Activated CD4-positive, alpha-beta T cell treated with anti-CD3 and anti-CD28 coated beads for 36 hours (primary cell): ENCODE data around the gene PIK3R6. TPM values are rescaled to one million over a fixed set of nuclear protein-coding genes. Genes with fewer than 3 reads are reported as not detected.
A peak's percentile ranks its signal among the peaks of the same experiment; 100 is the strongest.

ENCODE experiments used
- ATAC-seq: fragments of 200-7000 bp; cut with Tn5 transposase; one replicate; pipeline ENCODE4 v1.10.0; 2021; ENCODE audit warnings: mild to moderate bottlenecking, moderate library complexity
- CTCF ChIA-PET: fragments of 350-600 bp; sonication (Branson Sonifier 250); formaldehyde crosslinking; loops from one replicate; lab custom pipeline; 2021; ENCODE audit warnings: antibody characterized with exemption; lab: Charles Lee
- POLR2A ChIA-PET: fragments of 350-600 bp; sonication (Branson Sonifier 250); formaldehyde crosslinking; loops from one replicate; lab custom pipeline; 2021; ENCODE audit warnings: antibody characterized with exemption, inconsistent platforms; lab: Charles Lee
- DNase-seq: peaks from one replicate; pipeline ENCODE4 v3.0.0-alpha.2; 2020
- H3K27ac Mint-ChIP-seq: one replicate; pipeline ENCODE4 v1.8.0; 2021; ENCODE audit warnings: mixed read lengths
- H3K27me3 Mint-ChIP-seq: one replicate; pipeline ENCODE4 v1.8.0; 2021; ENCODE audit warnings: mixed read lengths
- H3K36me3 Mint-ChIP-seq: one replicate; pipeline ENCODE4 v1.8.0; 2021; ENCODE audit warnings: low read depth, mixed read lengths
- H3K4me1 Mint-ChIP-seq: one replicate; pipeline ENCODE4 v1.8.0; 2021; ENCODE audit warnings: mixed read lengths
- H3K4me3 Mint-ChIP-seq: one replicate; pipeline ENCODE4 v1.8.0; 2021; ENCODE audit warnings: mild to moderate bottlenecking, moderate library complexity, mixed read lengths
- H3K9me3 Mint-ChIP-seq: one replicate; pipeline ENCODE4 v1.8.0; 2021; ENCODE audit warnings: low read depth, mixed read lengths
- intact Hi-C, 2 experiments: fragments of 100-400 bp; cut with DNase I in 1 of 2; cut with micrococcal nuclease in 1 of 2; formaldehyde crosslinking; loops; one replicate each; pipeline versions ENCODE4 v1.14.2 to v1.15.1; 2022 to 2024; cut with DNase I, micrococcal nuclease
- total RNA-seq, 2 experiments: library from RNA; stranded (reverse); gene quantifications; one replicate each; pipeline ENCODE4 v1.2.3, GENCODE V29; 2021

Gene PIK3R6
- total RNA-seq, result 1 to 10 TPM in 1 of 2 experiments, under 1 TPM in 1; 0.96 to 1.8 TPM

- Mint-ChIP-seq H3K4me3 (peak within 1 kb of the TSS; percentile 66), H3K27me3 (no peaks in the 10 kb centered on the region), H3K27ac (peak within 1 kb of the TSS; percentile 59), H3K36me3 (no peaks in the 10 kb centered on the region), H3K9me3 (no peaks in the 10 kb centered on the region), H3K4me1 (peaks cover 29% of the 10 kb centered on the region)
- intact Hi-C loops, result no loop called here
- ATAC-seq (peak; percentile 56), DNase-seq (no peak)
- POLR2A ChIA-PET, result no interaction called here
- CTCF ChIA-PET, result interaction anchor here (0.6 to 1.0 kb wide), 3 partner anchors 34 to 131 kb away, joined by 3 read pairs; no protein-coding TSS in a partner anchor
Measured at GRCh38 chr17:8867361-8867981, at the start of gene PIK3R6. Gene PIK3R6 (minus strand): TSS chr17:8867674. CDS start chr17:8849794, 17,880 bp downstream.

DNA sequence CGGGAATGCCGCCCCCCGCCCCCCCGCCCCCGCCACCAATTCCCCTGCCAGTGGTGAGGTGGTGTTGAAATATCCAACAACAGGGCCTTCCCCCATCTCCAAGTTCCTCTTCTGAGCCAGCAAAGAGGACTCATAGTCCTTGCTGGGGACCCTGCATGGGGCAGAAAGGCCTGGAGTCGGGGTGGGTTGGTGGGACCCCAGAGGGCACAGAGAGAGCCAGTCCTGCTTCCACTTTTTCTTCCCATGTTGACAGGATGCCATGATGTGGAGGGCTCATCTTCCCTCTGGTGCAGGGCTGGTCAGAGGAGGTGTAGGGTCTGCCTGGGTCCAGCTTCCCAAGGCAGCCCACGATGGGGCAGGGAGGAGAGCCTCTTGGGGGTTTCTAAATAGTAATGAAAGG, 49.0 kb upstream of the PIK3R6 start:
- CTCF ChIA-PET, result interaction anchor here (1.1 to 1.5 kb wide), 2 partner anchors 21 to 46 kb away, joined by 3 to 7 read pairs; no protein-coding TSS in a partner anchor

DNA sequence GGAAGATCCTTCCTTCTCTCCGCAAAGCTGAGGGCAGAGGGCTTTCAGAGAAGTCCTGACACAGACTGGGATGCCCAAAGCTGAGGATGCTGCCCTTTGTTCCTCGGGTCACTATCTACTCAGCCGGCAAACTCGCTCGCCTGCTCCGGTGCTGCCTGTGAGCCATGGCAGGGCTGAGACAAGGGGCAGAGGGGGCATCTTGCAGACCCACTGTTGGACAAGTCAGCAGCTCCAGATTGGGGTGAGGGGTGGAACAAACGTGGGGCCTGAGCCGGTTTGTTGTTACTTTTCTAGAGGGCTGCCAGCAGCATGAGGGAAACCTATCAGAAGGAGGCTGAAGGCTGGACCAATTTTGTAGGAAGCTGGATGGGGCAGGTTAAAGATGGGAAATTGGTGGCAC, 47.1 kb upstream of the PIK3R6 start:
- ATAC-seq (no peak), DNase-seq (no peak)
- Mint-ChIP-seq H3K4me1 (peaks cover 23% of the 10 kb centered on the region), H3K27me3 (no peaks in the 10 kb centered on the region), H3K27ac (no peak overlapping the region), H3K36me3 (peaks cover 28% of the 10 kb centered on the region), H3K9me3 (peaks cover 2% of the 10 kb centered on the region), H3K4me3 (no peak overlapping the region)
- POLR2A ChIA-PET, result no interaction called here
- intact Hi-C loops, result no loop called here
- CTCF ChIA-PET, result interaction anchor here (0.5 to 4.4 kb wide), 4 partner anchors 13 to 126 kb away, joined by 3 to 16 read pairs (median 4); no protein-coding TSS in a partner anchor

More for the DNA sequence above, 49.0 kb upstream of the PIK3R6 start:
- Mint-ChIP-seq H3K27me3 (no peaks in the 10 kb centered on the region), H3K27ac (peak overlapping the region; percentile 55), H3K9me3 (peaks cover 6% of the 10 kb centered on the region), H3K36me3 (peaks cover 30% of the 10 kb centered on the region), H3K4me1 (peaks cover 28% of the 10 kb centered on the region), H3K4me3 (no peak overlapping the region)
- POLR2A ChIA-PET, result no interaction called here
- no peak for DNase-seq
- ATAC-seq, result no peak
- intact Hi-C loops, result loop anchor here in 1 of 2 experiments (5.0 kb wide), 1 partner anchor 36 kb away; no protein-coding TSS in a partner anchor

DNA sequence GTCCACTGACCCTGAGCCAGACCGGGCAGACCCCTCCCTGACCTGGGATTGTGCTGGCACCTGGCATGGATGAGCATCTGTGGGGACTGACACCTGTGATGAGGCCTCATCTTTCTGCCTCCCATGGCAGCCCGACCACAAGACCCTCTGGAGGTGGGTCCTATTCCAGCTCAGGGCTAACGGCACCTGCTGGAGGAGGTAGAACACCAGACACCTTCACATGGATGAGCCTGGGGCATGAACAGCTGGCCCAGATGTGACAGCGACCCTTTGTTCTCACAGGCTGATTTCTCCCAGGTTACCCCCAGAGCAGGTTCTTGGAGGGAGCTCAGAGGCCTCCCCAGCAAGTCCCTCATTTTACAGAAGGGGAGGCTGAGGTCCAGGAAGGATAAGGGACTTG, 46.4 kb upstream of the PIK3R6 start:
- H3K9me3 Mint-ChIP-seq, result peaks cover 2% of the 10 kb centered on the region
- intact Hi-C loops, result no loop called here
- peaks cover 23% of the 10 kb centered on the region for H3K36me3 Mint-ChIP-seq
- DNase-seq, result no peak
- POLR2A ChIA-PET, result no interaction called here
- no peaks in the 10 kb centered on the region for H3K27me3 Mint-ChIP-seq
- no peak overlapping the region for H3K27ac Mint-ChIP-seq
- ATAC-seq, result no peak
- peaks cover 22% of the 10 kb centered on the region for H3K4me1 Mint-ChIP-seq
- CTCF ChIA-PET, result interaction anchor here (0.7 to 4.4 kb wide), 3 partner anchors 12 to 84 kb away, joined by 3 to 16 read pairs (median 3); no protein-coding TSS in a partner anchor
- H3K4me3 Mint-ChIP-seq, result no peak overlapping the region

- H3K27me3 Mint-ChIP-seq, result no peaks in the 10 kb centered on the region
- peaks cover under 1% of the 10 kb centered on the region for H3K9me3 Mint-ChIP-seq
- no peak for ATAC-seq
- H3K4me1 Mint-ChIP-seq, result peaks cover 21% of the 10 kb centered on the region
- ChIA-PET POLR2A (interaction anchor here (0.5 kb wide), 1 partner anchor 537 kb away, joined by 3 read pairs; no protein-coding TSS in a partner anchor), CTCF (interaction anchor here (1.9 to 4.4 kb wide), 2 partner anchors 13 to 85 kb away, joined by 6 to 16 read pairs; no protein-coding TSS in a partner anchor)
- intact Hi-C loops, result no loop called here
- peaks cover 21% of the 10 kb centered on the region for H3K36me3 Mint-ChIP-seq
- peak overlapping the region; percentile 2 for H3K27ac Mint-ChIP-seq
- DNase-seq, result no peak
- H3K4me3 Mint-ChIP-seq, result no peak overlapping the region
Measured at GRCh38 chr17:8913091-8913490, 45.6 kb upstream of the PIK3R6 start.

- Mint-ChIP-seq H3K36me3 (peaks cover 19% of the 10 kb centered on the region), H3K27ac (peak overlapping the region; percentile 2), H3K4me3 (no peak overlapping the region), H3K4me1 (peaks cover 21% of the 10 kb centered on the region), H3K9me3 (no peaks in the 10 kb centered on the region), H3K27me3 (no peaks in the 10 kb centered on the region)
- DNase-seq (no peak), ATAC-seq (no peak)
- intact Hi-C loops, result no loop called here
- CTCF ChIA-PET, result interaction anchor here (0.7 to 4.4 kb wide), 3 partner anchors 13 to 86 kb away, joined by 3 to 16 read pairs (median 6); no protein-coding TSS in a partner anchor
- POLR2A ChIA-PET, result interaction anchor here (0.5 kb wide), 1 partner anchor 537 kb away, joined by 3 read pairs; no protein-coding TSS in a partner anchor
Measured at GRCh38 chr17:8912084-8912981, 44.9 kb upstream of the PIK3R6 start.

DNA sequence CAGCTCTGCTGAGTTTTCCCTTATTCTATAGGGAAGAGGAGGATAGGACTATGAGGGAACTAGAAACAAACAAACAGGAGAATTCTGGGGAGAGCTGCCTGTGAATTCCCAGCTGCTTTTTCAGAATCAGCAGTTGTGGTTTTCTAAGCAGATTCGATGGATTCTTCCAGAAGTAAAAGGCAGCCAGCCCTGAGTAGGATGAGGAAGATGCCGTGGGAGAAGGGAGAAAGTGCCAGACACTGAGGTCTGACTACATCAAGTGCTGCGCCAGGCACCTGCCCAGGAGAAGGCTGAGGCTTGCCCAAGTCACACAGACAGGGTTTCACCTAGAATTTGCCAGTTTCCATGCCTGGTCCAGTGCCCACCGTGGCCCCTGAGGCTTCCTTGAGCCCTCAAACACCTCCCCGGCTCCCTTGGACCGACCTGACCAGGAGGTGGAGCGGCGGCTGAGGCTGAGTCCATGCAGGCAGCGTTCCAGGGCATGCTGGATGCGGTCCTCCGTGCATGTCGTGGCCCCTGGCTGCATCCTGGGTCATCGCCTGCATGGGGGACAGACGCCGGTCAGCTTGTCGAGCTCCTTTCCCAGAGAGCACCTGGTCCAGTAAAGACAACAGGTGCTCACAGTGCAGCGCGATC, 43.6 kb upstream of the PIK3R6 start:
- ChIA-PET CTCF (interaction anchor here (0.6 to 4.4 kb wide), 4 partner anchors 12 to 1689 kb away, joined by 3 to 16 read pairs (median 3); no protein-coding TSS in a partner anchor), POLR2A (no interaction called here)
- no peak overlapping the region for H3K4me3 Mint-ChIP-seq
- intact Hi-C loops, result no loop called here
- peaks cover 14% of the 10 kb centered on the region for H3K36me3 Mint-ChIP-seq
- no peaks in the 10 kb centered on the region for H3K27me3 Mint-ChIP-seq
- no peaks in the 10 kb centered on the region for H3K9me3 Mint-ChIP-seq
- no peak for ATAC-seq
- DNase-seq, result no peak
- H3K27ac Mint-ChIP-seq, result no peak overlapping the region
- H3K4me1 Mint-ChIP-seq, result peaks cover 13% of the 10 kb centered on the region

GRCh38 chr17:8909586-8910270, 42.3 kb upstream of the PIK3R6 start:
- DNase-seq (no peak), ATAC-seq (peak; percentile 47)
- intact Hi-C loops, result no loop called here
- no peak overlapping the region for H3K4me3 Mint-ChIP-seq
- peaks cover 5% of the 10 kb centered on the region for H3K4me1 Mint-ChIP-seq
- H3K27ac Mint-ChIP-seq, result no peak overlapping the region
- ChIA-PET POLR2A (no interaction called here), CTCF (interaction anchor here (1.1 to 2.1 kb wide), 3 partner anchors 9 to 86 kb away, joined by 3 to 8 read pairs (median 3); no protein-coding TSS in a partner anchor)
- no peaks in the 10 kb centered on the region for H3K27me3 Mint-ChIP-seq
- peaks cover 17% of the 10 kb centered on the region for H3K36me3 Mint-ChIP-seq
- H3K9me3 Mint-ChIP-seq, result no peaks in the 10 kb centered on the region

GRCh38 chr17:8905331-8905730, 37.9 kb upstream of the PIK3R6 start:
- Mint-ChIP-seq H3K27ac (peak overlapping the region; percentile 58), H3K4me1 (peaks cover 19% of the 10 kb centered on the region), H3K4me3 (no peak overlapping the region), H3K27me3 (no peaks in the 10 kb centered on the region), H3K36me3 (peaks cover 38% of the 10 kb centered on the region), H3K9me3 (no peaks in the 10 kb centered on the region)
- DNase-seq, result no peak
- CTCF ChIA-PET, result no interaction called here
- intact Hi-C loops, result no loop called here
- POLR2A ChIA-PET, result no interaction called here
- no peak for ATAC-seq

DNA sequence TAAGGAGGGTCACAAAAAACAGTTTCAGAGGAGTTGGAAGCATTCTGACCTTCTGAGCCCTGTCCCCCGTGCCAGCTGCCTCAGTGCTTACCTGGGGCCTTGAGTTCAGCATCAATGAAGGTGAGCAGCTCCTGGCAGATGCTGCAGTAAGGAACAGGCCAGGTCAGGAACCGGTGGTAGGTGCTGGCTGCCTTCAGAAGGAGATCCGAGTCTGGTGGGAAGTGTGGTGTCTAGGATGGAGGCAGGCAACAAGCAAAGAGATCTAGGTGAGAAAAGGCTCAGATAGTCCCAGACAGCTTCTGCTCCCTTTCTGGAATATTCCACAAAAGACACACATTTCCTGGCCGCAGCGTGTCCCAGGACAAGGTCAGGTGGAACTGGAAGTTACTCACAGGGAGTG, 37.2 kb upstream of the PIK3R6 start:
- Mint-ChIP-seq H3K36me3 (peaks cover 43% of the 10 kb centered on the region), H3K27ac (peak overlapping the region; percentile 4), H3K27me3 (no peaks in the 10 kb centered on the region), H3K4me3 (no peak overlapping the region), H3K4me1 (peaks cover 23% of the 10 kb centered on the region), H3K9me3 (no peaks in the 10 kb centered on the region)
- POLR2A ChIA-PET, result no interaction called here
- intact Hi-C loops, result no loop called here
- CTCF ChIA-PET, result no interaction called here
- no peak for ATAC-seq
- no peak for DNase-seq
